Keratinocyte (primary cell): ENCODE data around the gene KLRF2. TPM values are rescaled to one million over a fixed set of nuclear protein-coding genes. Genes with fewer than 3 reads are reported as not detected.

ENCODE experiments used
- DNase-seq: peaks from one replicate; pipeline ENCODE4 v3.0.0-alpha.2; 2011; ENCODE audit warnings: low read depth, missing footprints, low spot score
- FAIRE-seq: peaks from 2 replicates; lab custom pipeline; 2011; peaks lifted over from hg19 to GRCh38; lab: Jason Lieb, UNC
- H2AFZ ChIP-seq: 2 replicates; pipeline ENCODE4 v1.6.0; 2012; ENCODE audit warnings: low read length, control low read depth, inconsistent platforms; ENCODE audit not compliant: control insufficient read depth
- H3K27ac ChIP-seq: 2 replicates; pipeline ENCODE4 v1.5.1; 2011; ENCODE audit warnings: low read length; ENCODE audit not compliant: control insufficient read depth, insufficient read depth
- H3K27me3 ChIP-seq: 3 replicates; pipeline ENCODE4 v1.6.0; 2011; ENCODE audit warnings: low read length; ENCODE audit not compliant: control insufficient read depth, insufficient read depth; ENCODE audit errors: extremely low read depth
- H3K36me3 ChIP-seq, 2 experiments: 2 replicates in 1 of 2; 3 replicates in 1 of 2; pipeline ENCODE4 v1.5.1; 2011; ENCODE audit warnings: low read length in 2 of 2, mild to moderate bottlenecking in 1 of 2; ENCODE audit not compliant: control insufficient read depth in 2 of 2, insufficient read depth in 2 of 2; ENCODE audit errors: extremely low read depth in 1 of 2
- H3K4me1 ChIP-seq: 3 replicates; pipeline ENCODE4 v1.5.1; 2011; ENCODE audit warnings: low read length; ENCODE audit not compliant: control insufficient read depth, insufficient read depth; ENCODE audit errors: extremely low read depth
- H3K4me2 ChIP-seq: 3 replicates; pipeline ENCODE4 v1.6.0; 2011; ENCODE audit warnings: low read depth, low read length; ENCODE audit not compliant: control insufficient read depth, insufficient read depth; ENCODE audit errors: extremely low read depth
- H3K4me3 ChIP-seq, 3 experiments: fragments of 200-600 bp in 1 of 3; sonication (generic) in 1 of 3; 2 replicates in 2 of 3; 3 replicates in 1 of 3; pipeline ENCODE4 v1.5.1; 2011 to 2016; ENCODE audit warnings: low read length in 3 of 3, mild to moderate bottlenecking in 3 of 3, control low read depth in 2 of 3, inconsistent platforms in 1 of 3, low read depth in 1 of 3, mixed read lengths in 1 of 3, mixed run types in 1 of 3, moderate library complexity in 1 of 3; ENCODE audit not compliant: control insufficient read depth in 2 of 3, insufficient read depth in 2 of 3; ENCODE audit errors: extremely low read depth in 1 of 3
- H3K79me2 ChIP-seq: 2 replicates; pipeline ENCODE4 v1.6.0; 2012; ENCODE audit warnings: low read length; ENCODE audit not compliant: control insufficient read depth, insufficient read depth
- H3K9ac ChIP-seq: 3 replicates; pipeline ENCODE4 v1.6.0; 2011; ENCODE audit warnings: low read length; ENCODE audit not compliant: control insufficient read depth, insufficient read depth; ENCODE audit errors: extremely low read depth
- H3K9me1 ChIP-seq: 3 replicates; pipeline ENCODE4 v1.6.0; 2011; ENCODE audit warnings: low read length; ENCODE audit not compliant: control insufficient read depth, insufficient read depth; ENCODE audit errors: extremely low read depth
- H3K9me3 ChIP-seq: 2 replicates; pipeline ENCODE4 v1.5.1; 2012; ENCODE audit warnings: low read depth, low read length; ENCODE audit not compliant: control insufficient read depth
- H4K20me1 ChIP-seq: 3 replicates; pipeline ENCODE4 v1.6.0; 2011; ENCODE audit warnings: low read length; ENCODE audit not compliant: control insufficient read depth, insufficient read depth; ENCODE audit errors: extremely low read depth
- EZH2 ChIP-seq: IDR thresholded peaks from one replicate; pipeline ENCODE4 v1.6.1; 2012; ENCODE audit warnings: inconsistent platforms, mild to moderate bottlenecking, low read length, moderate library complexity
- dilution Hi-C: fragments of 300-500 bp; cut with MboI; formaldehyde crosslinking; loops from one replicate; pipeline ENCODE4 v1.7.0; 2020; ENCODE audit warnings: low sequenced_read_pairs; ENCODE audit not compliant: extremely low pct_ligation_motif_present
- polyA plus RNA-seq, 5 experiments: library from polyadenylated mRNA; depleted of rRNA in 3 of 5; stranded (reverse) in 3 of 5; stranded (forward) in 1 of 5; unstranded in 1 of 5; fragments of >200 nt; gene quantifications; 1 replicate in 1 of 5; 2 replicates in 3 of 5; 3 replicates in 1 of 5; pipeline versions ENCODE4 v1.2.1 to v1.2.3, GENCODE V29; 2011 to 2012; ENCODE audit warnings: missing spikeins in 2 of 5, low read depth in 1 of 5, low replicate concordance in 1 of 5
- TF ChIP-seq, protein P1 (sequence below), 3 experiments: IDR thresholded peaks in 1 of 3; conservative IDR thresholded peaks in 1 of 3; optimal IDR thresholded peaks in 1 of 3; 2 replicates in 2 of 3; 3 replicates in 1 of 3; pipeline versions ENCODE3 to v1.5.1; 2011; ENCODE audit warnings: low read length in 3 of 3, mild to moderate bottlenecking in 3 of 3, moderate library complexity in 2 of 3, control low read depth in 1 of 3, inconsistent platforms in 1 of 3; ENCODE audit not compliant: insufficient read depth in 2 of 3; ENCODE audit errors: extremely low read depth in 1 of 3

Gene KLRF2
- polyA plus RNA-seq, 1 donor (not counting 4 experiments of a cell fraction or from before 2014, with no cell fraction given): not detected

DNA sequence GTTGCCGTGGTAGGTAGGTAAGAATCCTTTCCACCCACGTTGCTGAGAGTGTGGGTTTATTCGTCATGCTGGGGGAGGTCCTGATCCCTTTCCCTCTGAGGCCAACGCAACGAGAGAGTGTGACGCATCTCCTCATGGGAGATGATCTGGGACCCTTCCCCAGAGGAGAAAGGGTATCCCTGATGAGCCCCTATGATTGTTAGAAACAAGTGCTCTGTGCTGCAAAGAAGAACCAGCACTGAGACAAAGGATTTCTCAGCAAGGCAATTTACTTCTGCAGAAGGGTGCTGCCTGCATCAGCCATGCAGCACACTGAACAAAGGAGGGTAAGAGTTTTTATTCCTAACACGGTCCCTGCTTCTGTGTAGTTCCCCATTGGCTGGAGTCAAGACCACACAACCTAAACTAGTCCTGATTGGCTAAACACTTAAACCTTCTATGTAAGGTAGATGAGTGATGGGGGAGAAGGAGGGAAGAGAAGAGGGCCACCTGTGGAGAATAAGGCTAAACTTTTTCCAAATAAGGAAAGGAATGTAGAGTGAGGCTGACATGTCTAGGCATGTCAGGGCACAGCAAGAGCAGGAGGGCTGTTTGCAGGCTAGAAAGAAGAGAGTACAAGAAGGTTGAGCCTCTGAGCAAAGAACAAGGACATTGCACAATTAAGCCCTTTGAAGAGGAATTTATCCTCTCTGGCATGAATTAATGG, 29.6 kb downstream of the KLRF2 start:
- H4K20me1 ChIP-seq: no peaks in the 10 kb centered on the region
- no peak overlapping the region for H2AFZ ChIP-seq
- no peak for FAIRE-seq
- no peaks in the 10 kb centered on the region for H3K79me2 ChIP-seq
- no peak overlapping the region for H3K4me3 ChIP-seq
- H3K4me1 ChIP-seq: no peaks in the 10 kb centered on the region
- H3K9ac ChIP-seq: no peak overlapping the region
- H3K27me3 ChIP-seq: no peaks in the 10 kb centered on the region
- DNase-seq: no peak
- H3K27ac ChIP-seq: no peak overlapping the region
- TF ChIP-seq, protein P1, sequence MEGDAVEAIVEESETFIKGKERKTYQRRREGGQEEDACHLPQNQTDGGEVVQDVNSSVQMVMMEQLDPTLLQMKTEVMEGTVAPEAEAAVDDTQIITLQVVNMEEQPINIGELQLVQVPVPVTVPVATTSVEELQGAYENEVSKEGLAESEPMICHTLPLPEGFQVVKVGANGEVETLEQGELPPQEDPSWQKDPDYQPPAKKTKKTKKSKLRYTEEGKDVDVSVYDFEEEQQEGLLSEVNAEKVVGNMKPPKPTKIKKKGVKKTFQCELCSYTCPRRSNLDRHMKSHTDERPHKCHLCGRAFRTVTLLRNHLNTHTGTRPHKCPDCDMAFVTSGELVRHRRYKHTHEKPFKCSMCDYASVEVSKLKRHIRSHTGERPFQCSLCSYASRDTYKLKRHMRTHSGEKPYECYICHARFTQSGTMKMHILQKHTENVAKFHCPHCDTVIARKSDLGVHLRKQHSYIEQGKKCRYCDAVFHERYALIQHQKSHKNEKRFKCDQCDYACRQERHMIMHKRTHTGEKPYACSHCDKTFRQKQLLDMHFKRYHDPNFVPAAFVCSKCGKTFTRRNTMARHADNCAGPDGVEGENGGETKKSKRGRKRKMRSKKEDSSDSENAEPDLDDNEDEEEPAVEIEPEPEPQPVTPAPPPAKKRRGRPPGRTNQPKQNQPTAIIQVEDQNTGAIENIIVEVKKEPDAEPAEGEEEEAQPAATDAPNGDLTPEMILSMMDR (optimal IDR thresholded peaks at IDR 0.05 in 1 of 3, IDR thresholded peaks at IDR 0.05 in 1 of 3, conservative IDR thresholded peaks at IDR 0.05 in 1 of 3; ENCODE audit: extremely low read depth in 1 of 3, insufficient read depth in 2 of 3, low read length in 3 of 3): no peak
- TF ChIP-seq EZH2: no peak
- H3K4me2 ChIP-seq: no peak overlapping the region
- no peaks in the 10 kb centered on the region for H3K9me1 ChIP-seq
- dilution Hi-C loops: no loop called here
- no peaks in the 10 kb centered on the region for H3K36me3 ChIP-seq
- peaks cover 12% of the 10 kb centered on the region for H3K9me3 ChIP-seq

DNA sequence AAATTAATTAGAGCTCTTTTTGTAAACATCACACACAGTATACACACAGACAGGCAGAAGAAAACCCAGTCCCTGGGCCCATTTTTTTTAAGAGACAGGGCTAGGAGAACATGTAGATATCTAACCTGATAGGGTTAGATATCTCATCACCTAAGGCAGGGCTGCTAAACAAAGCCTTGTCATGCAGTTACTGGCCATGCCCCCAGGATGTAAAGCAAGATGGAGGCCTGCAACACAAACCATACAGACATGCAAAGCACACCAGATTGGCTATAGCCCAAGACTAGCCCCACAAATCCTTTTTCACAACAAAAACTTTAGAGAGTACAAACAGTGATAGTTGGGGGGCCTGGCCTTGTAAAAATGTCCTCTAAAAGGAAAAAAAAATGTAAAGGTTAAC, 30.4 kb downstream of the KLRF2 start:
- H3K36me3 ChIP-seq: no peaks in the 10 kb centered on the region
- H3K27ac ChIP-seq: no peak overlapping the region
- no peak for TF ChIP-seq EZH2
- TF ChIP-seq, protein P1 (optimal IDR thresholded peaks at IDR 0.05 in 1 of 3, IDR thresholded peaks at IDR 0.05 in 1 of 3, conservative IDR thresholded peaks at IDR 0.05 in 1 of 3; ENCODE audit: extremely low read depth in 1 of 3, insufficient read depth in 2 of 3, low read length in 3 of 3): no peak
- no peaks in the 10 kb centered on the region for H3K27me3 ChIP-seq
- H3K9ac ChIP-seq: no peak overlapping the region
- DNase-seq (no peak), FAIRE-seq (no peak)
- no peaks in the 10 kb centered on the region for H4K20me1 ChIP-seq
- dilution Hi-C loops: no loop called here
- H3K9me1 ChIP-seq: no peaks in the 10 kb centered on the region
- H3K9me3 ChIP-seq: peaks cover 12% of the 10 kb centered on the region
- H3K4me2 ChIP-seq: no peak overlapping the region
- H3K4me1 ChIP-seq: no peaks in the 10 kb centered on the region
- H3K4me3 ChIP-seq: no peak overlapping the region
- no peaks in the 10 kb centered on the region for H3K79me2 ChIP-seq
- no peak overlapping the region for H2AFZ ChIP-seq
